GM13976 (cell line): ENCODE results near the gene DAAM1.

ENCODE experiments used
- DNase-seq: peaks from one replicate; pipeline ENCODE4 v3.0.0; 2012; ENCODE audit warnings: low spot score
- CTCF ChIP-seq: IDR thresholded peaks from 2 replicates; pipeline ENCODE4 v1.5.1; 2012; ENCODE audit warnings: borderline replicate concordance, mild to moderate bottlenecking; ENCODE audit not compliant: insufficient read depth; ENCODE audit errors: extremely low read depth, missing control alignments, control extremely low read depth
- in situ Hi-C: fragments of 300-500 bp; cut with MboI; formaldehyde crosslinking; loops from one replicate; pipeline ENCODE4 v1.12.0; 2022; ENCODE audit warnings: low sequenced_read_pairs, mixed read lengths, inconsistent platforms; ENCODE audit not compliant: unreplicated experiment

The DAAM1 gene

GRCh38 chr14:59246566-59246965, 58.1 kb downstream of the DAAM1 start:
- in situ Hi-C loops, result no loop called here
- TF ChIP-seq CTCF, result no peak
- DNase-seq, result no peak

GRCh38 chr14:59247801-59248584, 59.5 kb downstream of the DAAM1 start:
- no peak for TF ChIP-seq CTCF
- no peak for DNase-seq
- in situ Hi-C loops, result no loop called here

- no peak for TF ChIP-seq CTCF
- no peak for DNase-seq
- in situ Hi-C loops, result no loop called here
These were observed 60.6 kb downstream of the DAAM1 start for GRCh38 chr14:59249029-59249428.

- in situ Hi-C loops, result no loop called here
These were observed 63.6 kb downstream of the DAAM1 start for GRCh38 chr14:59251811-59252771.

GRCh38 chr14:59252772-59253500, 64.5 kb downstream of the DAAM1 start:
- in situ Hi-C loops, result no loop called here
- no peak for TF ChIP-seq CTCF
- no peak for DNase-seq

More at GRCh38 chr14:59251811-59252771, 63.6 kb downstream of the DAAM1 start:
- TF ChIP-seq CTCF, result no peak
- DNase-seq, result no peak

- no peak for TF ChIP-seq CTCF
- no peak for DNase-seq
- in situ Hi-C loops, result no loop called here
These were observed 65.1 kb downstream of the DAAM1 start for GRCh38 chr14:59253527-59253926.
